Muscle of back (tissue), 11 donors: ENCODE data around the gene CEBPE. TPM values are rescaled to one million over a fixed set of nuclear protein-coding genes. Genes with fewer than 3 reads are reported as not detected.

Experiments used
- DNase-seq, 3 donors: peaks; one replicate each; pipeline versions ENCODE4 v3.0.0 to v3.0.0-alpha.2; 2013
- polyA plus RNA-seq, 10 donors: library from polyadenylated mRNA; unstranded; fragments of 120-200 nt; gene quantifications; one replicate each; pipeline ENCODE4 v1.2.1, GENCODE V29; 2013; ENCODE audit not compliant: insufficient read length in 10 of 10

CEBPE gene
- polyA plus RNA-seq, 10 donors: 0.13 to 0.25 (median 0.18) TPM; not detected in 4

DNA sequence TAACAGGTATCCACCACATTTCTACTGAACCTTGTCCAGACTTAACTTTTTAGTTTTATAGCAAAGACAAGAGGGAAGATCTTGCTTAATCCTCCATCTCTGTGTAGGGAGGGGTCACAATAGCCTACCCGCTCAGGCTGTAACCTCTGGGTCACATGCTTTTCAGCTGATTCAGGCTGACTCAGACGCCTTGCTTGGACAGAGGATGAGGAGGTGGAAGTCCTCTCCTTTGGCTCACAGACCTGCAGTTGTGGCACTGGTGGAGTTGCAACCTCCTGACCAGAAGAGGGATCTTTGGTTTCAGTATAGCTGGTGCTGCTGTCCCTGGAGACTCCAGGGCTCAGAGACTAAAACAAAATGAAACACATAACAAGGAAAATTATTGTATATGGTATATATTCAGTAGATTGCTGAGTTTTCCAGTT lies 40.4 kb downstream of the CEBPE start:
- peak in 1 of 3 donors; percentile 52 for DNase-seq

DNA sequence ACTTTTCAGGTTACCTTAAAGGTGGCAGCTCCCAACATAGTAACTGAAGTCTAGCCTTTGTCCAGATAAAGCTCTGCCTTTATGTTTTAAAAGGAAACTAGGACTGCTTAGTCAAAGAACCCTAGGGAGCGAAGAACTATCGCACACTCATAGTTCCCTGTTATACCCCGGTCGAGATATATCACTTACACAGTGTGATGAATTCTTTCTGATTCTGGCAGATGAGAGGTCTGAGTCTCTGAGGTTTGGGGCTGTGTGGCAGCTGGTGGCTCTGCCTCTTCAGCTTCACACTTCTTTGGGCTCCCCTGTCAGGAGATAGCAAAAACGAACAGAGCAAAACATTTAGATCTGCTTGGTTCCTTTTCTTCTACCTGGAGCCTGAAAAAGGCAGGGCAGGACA lies 41.1 kb downstream of the CEBPE start:
- DNase-seq: no peak

DNA sequence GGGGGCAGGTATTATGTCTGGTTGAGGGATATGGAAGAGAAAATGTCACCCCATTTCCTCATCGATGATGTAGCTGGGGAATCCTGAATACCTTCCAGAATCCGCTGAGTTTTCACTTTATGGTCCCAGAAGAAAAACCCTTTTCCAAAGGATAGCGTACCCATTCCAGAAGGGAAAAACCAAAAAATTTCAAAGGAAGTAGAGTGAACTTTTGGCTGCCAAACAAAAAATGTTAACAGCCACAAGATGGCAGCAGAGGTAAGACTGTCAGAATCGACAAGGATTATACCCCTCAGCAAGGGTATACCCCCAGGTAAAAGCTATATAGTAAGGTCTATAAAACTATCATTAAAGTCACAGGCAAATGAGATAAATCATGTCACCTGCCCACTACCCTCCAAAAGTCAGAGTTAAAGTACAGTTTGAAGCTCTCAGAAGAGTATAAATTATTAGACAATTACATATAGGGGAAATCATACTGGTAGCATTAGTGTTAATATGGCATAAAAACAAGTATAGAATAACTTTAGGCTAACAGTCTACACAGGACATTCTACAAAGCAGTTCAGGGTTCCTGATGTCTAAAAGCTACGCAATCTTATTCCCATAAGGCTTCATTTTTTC lies 42.2 kb downstream of the CEBPE start:
- DNase-seq: peak in 1 of 3 donors; percentile 57

DNA sequence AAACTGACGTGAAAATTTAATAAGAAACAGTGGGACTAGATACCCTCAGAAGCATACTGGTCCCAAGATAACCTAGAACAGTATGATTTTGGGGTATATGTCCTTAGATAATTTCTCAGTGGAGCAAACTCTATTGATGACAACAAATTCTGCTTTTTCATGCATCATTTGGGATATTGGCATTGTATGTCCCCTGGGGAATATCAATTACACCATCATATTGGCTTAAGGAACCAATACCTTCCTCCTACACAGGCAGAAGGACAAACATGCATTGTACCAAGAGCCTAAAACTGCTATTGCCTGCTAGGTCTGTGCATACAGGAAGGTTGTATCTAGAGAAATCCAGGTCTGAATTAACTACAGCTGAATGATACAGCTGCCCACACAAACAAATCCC lies 44.1 kb downstream of the CEBPE start:
- DNase-seq: no peak

DNA sequence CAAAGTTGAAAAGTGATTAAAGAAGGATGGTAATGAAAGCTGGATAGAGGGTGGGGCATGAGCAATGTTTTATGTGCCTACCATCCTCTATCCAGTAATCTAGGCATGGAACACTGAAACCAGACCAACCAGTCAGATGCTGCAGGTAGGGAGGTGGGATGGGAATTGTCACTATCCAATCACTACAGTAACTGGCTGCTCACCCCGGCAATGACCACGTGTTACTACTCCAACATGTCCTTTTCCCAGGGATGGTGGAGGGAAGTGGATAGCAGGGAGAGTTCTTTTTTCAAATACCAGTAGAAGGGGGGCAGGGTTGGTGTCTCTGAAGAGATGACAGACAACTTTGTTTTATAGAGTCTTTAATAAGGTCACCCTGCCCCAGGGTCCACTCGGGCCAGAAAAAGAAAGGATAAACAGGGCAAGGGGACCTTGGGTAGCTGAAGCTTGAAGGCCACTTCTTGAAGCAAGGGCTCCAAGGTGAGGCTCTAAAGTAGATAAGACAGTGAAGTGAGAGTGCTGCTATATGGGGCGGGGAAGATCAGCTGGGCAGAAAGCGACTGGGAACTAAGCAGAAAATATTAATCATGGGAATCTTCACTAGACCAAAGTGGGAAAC lies 47.0 kb downstream of the CEBPE start:
- no peak for DNase-seq

DNA sequence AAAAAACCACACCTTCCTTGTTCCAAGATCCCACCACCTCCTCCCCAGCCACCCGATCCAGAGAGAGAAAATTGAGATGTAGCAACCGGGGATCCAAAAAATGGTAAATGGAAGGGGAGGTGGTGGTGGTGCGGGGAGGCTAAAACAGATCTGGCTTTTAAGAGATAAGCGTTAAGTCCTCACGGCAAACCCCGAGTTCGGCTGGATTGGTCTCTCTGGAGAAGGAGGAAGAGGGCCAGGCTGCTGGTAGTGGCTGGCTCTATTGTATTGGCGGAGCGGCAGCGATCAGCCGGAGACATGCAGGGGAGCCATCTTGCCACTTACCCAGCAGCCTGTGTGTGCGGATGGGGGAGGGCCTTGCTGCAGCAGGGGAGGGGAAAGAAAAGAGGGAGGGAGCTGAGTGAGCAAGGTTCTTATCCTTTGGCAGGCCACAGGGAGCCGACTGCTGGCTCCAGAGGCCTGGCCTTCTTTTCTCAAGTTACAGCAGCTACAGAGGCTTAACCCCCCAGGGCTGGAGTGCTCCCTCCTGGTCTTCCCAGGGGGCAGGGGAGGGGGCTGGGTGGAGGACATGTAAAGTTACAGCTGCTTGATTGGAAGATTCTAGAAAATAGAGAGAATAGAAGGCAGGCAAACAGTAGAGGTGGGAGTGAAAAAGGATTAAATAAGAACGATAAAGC lies 47.7 kb downstream of the CEBPE start:
- peak; percentile 88 to 95 (median 90) for DNase-seq

DNA sequence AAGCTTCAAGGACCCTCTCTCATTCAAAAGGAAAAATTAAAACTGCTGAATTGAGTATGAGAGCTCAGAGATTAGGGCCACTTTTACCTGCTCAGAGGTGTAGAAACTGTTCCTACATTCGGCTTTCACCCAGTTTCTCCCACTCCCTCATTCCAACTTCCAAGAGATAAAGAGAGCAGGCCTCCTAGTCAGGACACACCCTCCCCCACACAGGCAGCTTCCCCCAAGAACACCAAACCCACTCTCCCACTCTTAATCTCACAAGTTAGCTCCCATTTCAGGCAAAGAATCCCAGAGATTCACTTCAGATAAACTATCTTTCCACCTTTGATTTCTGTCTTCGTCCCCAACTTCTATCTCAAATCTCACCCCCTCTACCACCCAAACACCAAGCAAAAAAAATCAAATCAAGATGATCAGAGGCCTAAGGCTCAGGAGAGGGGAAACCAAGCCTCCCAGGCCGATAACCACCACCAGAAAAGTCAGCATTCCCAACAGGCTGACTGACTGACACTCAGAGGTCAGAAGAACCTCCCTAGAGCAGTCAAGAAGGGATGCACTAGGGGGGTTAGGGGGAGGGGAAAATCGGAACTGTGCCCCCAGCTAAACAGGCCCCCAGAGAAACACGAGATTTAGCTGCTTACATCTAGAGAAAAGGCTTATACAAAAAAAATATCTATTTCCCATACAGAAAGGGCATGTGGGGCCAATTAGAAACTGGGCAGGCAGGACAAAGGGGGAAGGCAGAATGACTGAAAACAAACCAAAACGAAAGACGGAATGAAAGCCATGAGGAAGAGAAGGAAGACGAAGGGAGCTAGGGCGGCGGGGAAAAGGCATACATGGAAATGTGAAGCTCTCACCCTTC lies 48.6 kb downstream of the CEBPE start:
- DNase-seq: no peak

DNA sequence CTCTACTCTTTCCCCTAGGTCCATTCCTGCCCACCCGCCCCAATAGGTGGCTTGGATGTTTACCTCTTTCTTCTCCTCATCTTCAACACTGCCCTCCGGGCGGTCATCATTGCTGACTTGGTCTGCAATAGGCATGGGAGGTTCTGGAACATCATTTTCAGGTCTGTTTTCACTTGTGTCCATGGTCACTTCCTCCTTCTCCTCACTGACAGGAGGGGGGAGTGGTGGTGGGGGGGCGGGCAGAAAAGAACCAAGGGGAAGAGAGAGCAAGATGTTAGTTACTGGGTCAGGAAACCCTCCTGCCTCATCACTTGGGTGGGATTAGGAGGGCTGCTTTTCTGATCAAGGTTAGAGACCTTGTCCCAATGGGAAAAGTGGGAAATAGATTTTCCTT lies 49.6 kb downstream of the CEBPE start:
- DNase-seq: no peak

DNA sequence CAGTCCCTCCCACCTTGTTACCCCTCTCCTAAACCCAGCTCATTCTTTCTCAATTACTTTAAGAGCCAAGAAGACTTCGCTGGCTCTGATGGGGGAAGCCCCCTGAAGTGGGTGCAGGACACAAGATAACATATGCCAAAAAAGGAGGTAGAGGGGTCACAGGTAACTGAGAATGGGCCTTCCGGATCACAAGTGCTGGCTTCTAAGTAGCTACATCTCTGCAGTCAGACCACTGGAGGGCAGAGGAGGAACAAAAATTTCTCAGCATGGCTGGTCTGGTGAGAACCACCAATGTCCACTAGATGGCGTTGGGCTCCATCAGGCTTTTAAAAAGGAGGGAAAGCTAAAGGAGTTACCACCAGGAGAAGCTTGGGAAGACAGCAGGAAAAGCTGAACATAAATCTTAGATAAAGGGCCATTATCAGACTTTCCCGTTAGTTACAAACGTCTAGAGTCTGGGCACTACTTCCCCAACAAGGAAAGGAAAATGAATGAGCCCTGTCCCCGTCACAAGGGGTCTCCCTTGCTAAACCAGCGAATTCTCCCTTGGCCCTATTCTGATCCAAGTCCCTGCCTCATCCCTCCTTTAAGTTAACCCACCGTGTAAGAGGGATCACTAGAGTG lies 50.2 kb downstream of the CEBPE start:
- peak; percentile 89 to 94 (median 90) for DNase-seq

DNA sequence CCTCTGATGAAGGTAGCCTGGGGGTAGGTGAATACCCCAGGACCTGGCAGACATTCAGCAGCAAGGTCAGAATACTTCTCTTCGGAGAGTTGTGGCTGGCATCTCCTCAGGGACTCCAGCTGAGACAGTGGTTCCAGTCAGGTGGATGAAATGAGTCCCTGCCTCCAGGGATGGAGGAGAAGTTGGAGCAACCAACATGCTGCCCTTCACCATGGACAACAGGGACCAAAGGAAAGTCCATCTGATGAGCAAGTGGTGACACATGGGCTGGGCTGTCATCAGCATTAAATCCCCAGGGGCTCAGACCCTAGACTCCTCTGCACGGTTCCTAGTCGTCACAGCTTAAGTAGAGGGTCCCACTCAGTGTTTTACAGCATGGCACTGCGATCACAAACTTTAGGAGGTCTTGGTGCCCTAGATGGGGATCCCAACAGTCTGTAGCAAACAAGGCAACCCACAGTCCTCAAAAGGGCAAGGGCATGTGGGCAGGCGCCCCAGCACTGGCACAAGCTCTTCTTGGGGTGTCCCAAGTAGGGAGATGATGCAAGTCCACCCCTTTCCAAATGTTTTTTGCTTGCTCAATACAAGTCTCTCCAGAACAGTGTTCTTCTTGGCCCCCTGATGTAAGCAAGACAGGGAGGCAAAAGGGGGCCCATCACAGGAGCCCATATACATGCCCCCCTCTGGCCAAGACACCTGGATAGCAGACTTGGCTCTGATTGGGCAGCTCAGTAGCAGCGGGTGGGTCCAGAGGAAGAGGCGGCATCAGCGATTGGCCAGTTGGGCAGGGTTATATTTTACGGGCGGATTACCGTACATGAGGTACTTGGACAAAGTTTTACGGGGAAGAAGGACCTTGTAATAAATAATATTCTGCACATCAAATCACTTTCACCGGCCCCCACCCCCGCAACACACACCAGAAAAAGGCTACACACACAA lies 50.9 kb downstream of the CEBPE start:
- DNase-seq: no peak

Other genes starting within 250 kb of the CEBPE start
- gene LRP10, start 247.5 kb downstream of the CEBPE start, polyA plus RNA-seq: 10 to 100 TPM; 31.1 to 47.0 (median 41.9) TPM
- gene REM2, start 236.0 kb downstream of the CEBPE start, polyA plus RNA-seq: under 1 TPM in 8 of 10 donors, not detected in 2; 0.09 to 0.16 (median 0.13) TPM
- gene RBM23, start 200.1 kb downstream of the CEBPE start, polyA plus RNA-seq: 10 to 100 TPM; 49.2 to 64.7 (median 54.2) TPM
- gene PRMT5, start 189.9 kb downstream of the CEBPE start, polyA plus RNA-seq: 10 to 100 TPM; 50.8 to 88.7 (median 68.7) TPM
- 10 to 100 TPM; 28.3 to 43.9 (median 36.7) TPM for gene HAUS4, start 162.2 kb downstream of the CEBPE start, polyA plus RNA-seq
- gene AJUBA, start 136.7 kb downstream of the CEBPE start, polyA plus RNA-seq: 10 to 100 TPM; 27.1 to 54.6 (median 41.4) TPM
- 10 to 100 TPM in 6 of 10 donors, 1 to 10 TPM in 4; 8.4 to 13.8 (median 10.5) TPM for gene C14orf93, start 109.1 kb downstream of the CEBPE start, polyA plus RNA-seq
- gene PSMB5, start 84.4 kb downstream of the CEBPE start, polyA plus RNA-seq: 100 to 1,000 TPM; 181 to 282 (median 212) TPM
- not detected for gene PSMB11, start 77.0 kb downstream of the CEBPE start, polyA plus RNA-seq
- gene CDH24, start 61.7 kb downstream of the CEBPE start, polyA plus RNA-seq: 1 to 10 TPM; 2.8 to 5.5 (median 3.8) TPM
- 100 to 1,000 TPM; 103 to 183 (median 143) TPM for gene ACIN1, start 24.1 kb downstream of the CEBPE start, polyA plus RNA-seq
- gene C14orf119, start 23.8 kb downstream of the CEBPE start, polyA plus RNA-seq: 10 to 100 TPM; 43.6 to 66.0 (median 52.5) TPM
- not detected for gene CIROP, start 14.3 kb downstream of the CEBPE start, polyA plus RNA-seq
- gene SLC7A8, start 64.4 kb upstream of the CEBPE start, polyA plus RNA-seq: 10 to 100 TPM in 2 of 10 donors, 1 to 10 TPM in 8; 3.5 to 15.3 (median 4.0) TPM
- gene RNF212B, start 118.7 kb upstream of the CEBPE start, polyA plus RNA-seq: under 1 TPM in 3 of 10 donors, not detected in 7; 0.28 to 0.80 (median 0.35) TPM
- gene HOMEZ, start 166.9 kb upstream of the CEBPE start, polyA plus RNA-seq: 10 to 100 TPM in 5 of 10 donors, 1 to 10 TPM in 5; 8.1 to 11.5 (median 9.8) TPM
- gene PPP1R3E, start 183.6 kb upstream of the CEBPE start, polyA plus RNA-seq: 10 to 100 TPM in 8 of 10 donors, 1 to 10 TPM in 2; 9.4 to 24.3 (median 13.4) TPM
- 10 to 100 TPM; 28.1 to 36.6 (median 30.8) TPM for gene BCL2L2, start 187.6 kb upstream of the CEBPE start, polyA plus RNA-seq
- 100 to 1,000 TPM in 7 of 10 donors, 10 to 100 TPM in 3; 88.9 to 153 (median 105) TPM for gene PABPN1, start 202.2 kb upstream of the CEBPE start, polyA plus RNA-seq
- 10 to 100 TPM; 15.7 to 27.6 (median 20.1) TPM for gene SLC22A17, start 233.6 kb upstream of the CEBPE start, polyA plus RNA-seq
- gene EFS, start 245.9 kb upstream of the CEBPE start, polyA plus RNA-seq: 10 to 100 TPM; 36.1 to 52.0 (median 41.6) TPM